BE2C (cell line): ENCODE results near the gene CRTC2.

ENCODE experiments used
- DNase-seq: peaks from one replicate; pipeline ENCODE4 v3.0.0-alpha.2; 2020
- H3K27me3 ChIP-seq: fragments of 250-450 bp; sonication (Bioruptor Pico); 2 replicates; pipeline ENCODE4 v1.5.1; 2020; ENCODE audit warnings: mild to moderate bottlenecking
- H3K36me3 ChIP-seq: fragments of 250-450 bp; sonication (Bioruptor Pico); 2 replicates; pipeline ENCODE4 v1.5.1; 2020; ENCODE audit warnings: mild to moderate bottlenecking
- H3K4me1 ChIP-seq: fragments of 250-450 bp; sonication (Bioruptor Pico); 2 replicates; pipeline ENCODE4 v1.5.1; 2020
- H3K4me3 ChIP-seq: 2 replicates; pipeline ENCODE4 v1.5.1; 2011; ENCODE audit warnings: low read depth, low read length
- H3K9me3 ChIP-seq: fragments of 250-450 bp; sonication (Bioruptor Pico); 2 replicates; pipeline ENCODE4 v1.5.1; 2020
- TF ChIP-seq, protein P1 (sequence below): IDR thresholded peaks from 2 replicates; pipeline ENCODE4 v1.5.1; 2012; ENCODE audit warnings: mild to moderate bottlenecking, low read depth, low read length

CRTC2 gene

GRCh38 chr1:153903841-153904455 lies 54.5 kb downstream of the CRTC2 start:
- TF ChIP-seq, protein P1, sequence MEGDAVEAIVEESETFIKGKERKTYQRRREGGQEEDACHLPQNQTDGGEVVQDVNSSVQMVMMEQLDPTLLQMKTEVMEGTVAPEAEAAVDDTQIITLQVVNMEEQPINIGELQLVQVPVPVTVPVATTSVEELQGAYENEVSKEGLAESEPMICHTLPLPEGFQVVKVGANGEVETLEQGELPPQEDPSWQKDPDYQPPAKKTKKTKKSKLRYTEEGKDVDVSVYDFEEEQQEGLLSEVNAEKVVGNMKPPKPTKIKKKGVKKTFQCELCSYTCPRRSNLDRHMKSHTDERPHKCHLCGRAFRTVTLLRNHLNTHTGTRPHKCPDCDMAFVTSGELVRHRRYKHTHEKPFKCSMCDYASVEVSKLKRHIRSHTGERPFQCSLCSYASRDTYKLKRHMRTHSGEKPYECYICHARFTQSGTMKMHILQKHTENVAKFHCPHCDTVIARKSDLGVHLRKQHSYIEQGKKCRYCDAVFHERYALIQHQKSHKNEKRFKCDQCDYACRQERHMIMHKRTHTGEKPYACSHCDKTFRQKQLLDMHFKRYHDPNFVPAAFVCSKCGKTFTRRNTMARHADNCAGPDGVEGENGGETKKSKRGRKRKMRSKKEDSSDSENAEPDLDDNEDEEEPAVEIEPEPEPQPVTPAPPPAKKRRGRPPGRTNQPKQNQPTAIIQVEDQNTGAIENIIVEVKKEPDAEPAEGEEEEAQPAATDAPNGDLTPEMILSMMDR, result no peak
- Histone ChIP-seq H3K4me1 (no peaks in the 10 kb centered on the region), H3K27me3 (no peaks in the 10 kb centered on the region), H3K36me3 (peaks cover 29% of the 10 kb centered on the region), H3K4me3 (no peak overlapping the region), H3K9me3 (no peaks in the 10 kb centered on the region; the same call in 1 of the 2 replicates)
- no peak for DNase-seq

GRCh38 chr1:153899509-153899908 lies 58.9 kb downstream of the CRTC2 start:
- Histone ChIP-seq H3K4me1 (no peaks in the 10 kb centered on the region), H3K9me3 (no peaks in the 10 kb centered on the region; the same call in 1 of the 2 replicates), H3K27me3 (no peaks in the 10 kb centered on the region), H3K36me3 (peaks cover 22% of the 10 kb centered on the region), H3K4me3 (no peak overlapping the region)
- DNase-seq, result no peak
- TF ChIP-seq, protein P1, result no peak
